Neuron (in vitro differentiated cells): ENCODE results near the gene FEN1.
A peak's percentile ranks its signal among the peaks of the same experiment; 100 is the strongest.

ENCODE experiments used
- H2AFZ ChIP-seq: one replicate; pipeline ENCODE4 v1.6.1; 2013; ENCODE audit warnings: low read depth, mild to moderate bottlenecking, inconsistent platforms, low read length, moderate library complexity
- H3K27me3 ChIP-seq: one replicate; pipeline ENCODE4 v1.6.1; 2013; ENCODE audit warnings: low read length; ENCODE audit not compliant: insufficient read depth
- H3K36me3 ChIP-seq: one replicate; pipeline ENCODE4 v1.6.1; 2013; ENCODE audit warnings: low read length; ENCODE audit not compliant: insufficient read depth
- H3K4me1 ChIP-seq: one replicate; pipeline ENCODE4 v1.6.1; 2013; ENCODE audit warnings: low read length; ENCODE audit not compliant: insufficient read depth
- H3K4me3 ChIP-seq: 2 replicates; pipeline ENCODE4 v1.5.1; 2013; ENCODE audit warnings: mild to moderate bottlenecking, low read length, moderate library complexity
- H3K9me3 ChIP-seq: one replicate; pipeline ENCODE4 v1.6.1; 2013; ENCODE audit warnings: low read length

The FEN1 gene

DNA sequence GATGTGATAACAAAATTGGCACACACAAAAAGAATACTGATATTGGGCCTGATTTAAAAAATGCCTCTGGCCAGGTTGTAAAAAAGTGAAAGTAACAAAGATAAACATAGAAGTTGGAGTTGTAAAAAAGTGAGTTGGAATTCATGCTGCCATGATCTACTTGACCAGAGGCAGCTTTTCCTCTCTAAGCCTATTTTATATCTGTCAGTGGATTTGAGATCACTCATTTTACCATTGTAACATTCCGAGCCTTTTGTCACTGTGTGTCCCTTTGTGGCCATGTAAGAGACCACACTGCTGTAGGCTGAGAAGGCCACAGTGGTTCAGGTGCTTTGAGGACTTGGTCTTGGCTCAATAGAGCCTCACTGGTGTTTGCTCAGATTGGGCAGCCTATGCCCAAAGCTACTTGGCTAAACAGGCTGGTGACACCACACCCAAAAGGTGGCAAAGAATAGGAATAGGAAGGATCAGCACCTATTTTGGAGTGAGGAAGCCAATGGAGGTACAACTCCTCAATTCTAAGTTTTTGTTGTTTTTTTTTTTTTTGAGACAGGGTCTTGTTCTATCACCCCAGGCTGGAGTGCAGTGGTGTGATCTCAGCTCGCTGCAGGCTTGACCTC lies 7.1 kb downstream of the FEN1 start:
- Histone ChIP-seq H3K27me3 (no peaks in the 10 kb centered on the region), H3K36me3 (peaks cover 80% of the 10 kb centered on the region), H3K9me3 (no peaks in the 10 kb centered on the region)

DNA sequence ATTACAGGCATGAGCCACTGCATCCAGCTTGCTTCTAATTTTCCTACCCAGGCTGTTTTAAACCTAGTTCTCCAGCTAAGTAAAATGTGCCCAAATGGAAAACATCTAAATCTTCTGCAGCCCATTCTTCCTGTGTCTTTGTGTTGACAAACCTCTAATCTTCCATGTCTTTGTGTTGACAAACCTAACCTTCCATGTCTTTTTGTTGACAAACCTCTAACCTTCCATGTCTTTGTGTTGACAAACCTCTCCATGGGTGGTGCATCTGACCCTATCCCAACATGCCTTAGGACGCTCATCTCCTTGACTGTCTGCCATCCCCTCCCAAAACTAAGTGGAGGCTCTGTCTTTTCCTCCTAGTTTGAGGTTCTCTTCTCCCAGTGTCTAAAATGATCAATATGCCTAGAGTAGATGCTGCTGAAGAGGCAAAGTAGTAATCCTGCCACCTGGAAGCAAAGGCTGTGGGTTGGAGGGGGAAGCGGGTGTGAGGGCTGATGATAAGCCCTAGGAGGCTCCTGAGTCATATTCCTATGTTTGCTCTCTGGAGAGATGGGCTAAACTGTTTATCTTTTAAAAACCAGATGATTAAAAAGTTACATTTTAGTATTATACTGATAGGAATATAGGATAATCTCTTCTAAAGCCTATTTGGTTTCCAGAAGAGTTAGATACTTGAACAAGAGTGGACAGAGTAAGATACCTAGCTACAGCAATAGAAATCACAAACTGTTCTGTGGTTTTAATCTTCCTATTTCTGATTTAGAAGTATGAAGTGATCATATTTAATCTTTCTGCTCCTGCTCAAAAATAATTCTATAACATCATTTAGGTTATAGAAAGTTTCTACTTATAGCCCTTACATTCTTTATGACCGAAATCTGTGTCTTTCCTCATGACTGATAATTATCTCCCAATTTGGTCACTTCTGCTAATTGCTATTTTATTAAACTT lies 7.9 kb downstream of the FEN1 start:
- Histone ChIP-seq H3K4me1 (no peaks in the 10 kb centered on the region), H2AFZ (no peak overlapping the region), H3K27me3 (no peaks in the 10 kb centered on the region), H3K9me3 (no peaks in the 10 kb centered on the region), H3K4me3 (no peak overlapping the region), H3K36me3 (peaks cover 80% of the 10 kb centered on the region)

More for the DNA sequence above, 7.1 kb downstream of the FEN1 start:
- Histone ChIP-seq H3K4me1 (no peaks in the 10 kb centered on the region), H2AFZ (no peak overlapping the region), H3K4me3 (no peak overlapping the region)

DNA sequence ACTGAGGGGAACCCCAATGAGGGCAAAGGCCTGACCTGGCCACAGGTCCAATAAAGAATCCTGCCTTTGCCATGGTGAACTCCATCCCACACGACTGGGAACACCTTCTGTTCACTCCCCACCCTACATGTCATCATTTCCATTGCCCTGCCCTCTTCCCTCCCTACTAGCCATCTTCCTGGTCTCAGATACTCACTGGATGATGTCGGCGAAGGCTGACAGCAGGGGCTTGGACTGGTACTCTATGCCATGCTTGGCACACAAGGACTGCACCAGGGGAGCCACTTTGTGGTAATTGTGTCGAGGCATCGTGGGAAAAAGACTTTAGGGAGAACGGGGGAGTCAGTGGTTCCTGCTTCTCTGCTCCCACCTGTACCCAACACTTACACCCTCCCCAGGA lies 9.9 kb downstream of the FEN1 start:
- H2AFZ ChIP-seq: no peak overlapping the region
- H3K9me3 ChIP-seq: no peaks in the 10 kb centered on the region
- H3K4me3 ChIP-seq: no peak overlapping the region
- H3K36me3 ChIP-seq: peaks cover 87% of the 10 kb centered on the region
- no peaks in the 10 kb centered on the region for H3K27me3 ChIP-seq
- no peaks in the 10 kb centered on the region for H3K4me1 ChIP-seq

DNA sequence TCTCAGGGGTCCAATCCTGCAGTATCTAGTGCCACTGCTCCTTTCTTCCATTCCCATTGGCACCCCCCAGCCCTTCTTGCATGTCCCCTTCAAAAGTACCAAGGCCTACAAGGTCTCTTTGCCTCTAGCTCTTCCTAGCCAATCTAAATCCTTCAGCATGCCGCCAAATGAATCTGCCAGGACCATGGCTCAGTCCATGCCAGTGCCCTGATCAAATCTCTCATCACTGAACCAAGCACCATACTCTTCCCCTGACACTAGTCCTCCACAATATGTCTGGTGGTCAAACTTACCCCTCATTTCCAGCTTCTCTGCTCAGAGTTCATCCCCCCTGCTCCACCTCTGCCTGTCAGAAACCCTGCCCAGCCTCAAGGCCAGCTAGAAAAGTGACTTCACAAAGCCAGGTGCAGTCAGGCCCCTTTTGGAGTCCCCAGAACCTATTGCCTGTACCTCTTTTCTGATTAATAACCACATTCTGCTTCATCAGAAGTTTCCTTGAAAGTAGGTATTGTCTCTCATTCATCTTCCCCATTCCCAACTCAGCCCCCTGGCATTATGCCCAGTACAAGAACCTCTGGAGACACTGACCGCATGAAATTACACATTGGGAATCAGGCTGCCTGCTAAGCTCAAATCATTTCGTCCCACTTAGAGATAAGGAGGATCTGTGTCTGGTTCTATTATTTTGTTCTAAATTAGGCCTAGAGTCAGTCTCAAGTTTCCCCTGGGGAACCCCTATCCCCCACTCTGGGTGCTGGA lies 11.4 kb downstream of the FEN1 start:
- Histone ChIP-seq H3K4me1 (no peaks in the 10 kb centered on the region), H2AFZ (no peak overlapping the region), H3K36me3 (peaks cover 93% of the 10 kb centered on the region), H3K4me3 (no peak overlapping the region), H3K27me3 (no peaks in the 10 kb centered on the region), H3K9me3 (no peaks in the 10 kb centered on the region)

DNA sequence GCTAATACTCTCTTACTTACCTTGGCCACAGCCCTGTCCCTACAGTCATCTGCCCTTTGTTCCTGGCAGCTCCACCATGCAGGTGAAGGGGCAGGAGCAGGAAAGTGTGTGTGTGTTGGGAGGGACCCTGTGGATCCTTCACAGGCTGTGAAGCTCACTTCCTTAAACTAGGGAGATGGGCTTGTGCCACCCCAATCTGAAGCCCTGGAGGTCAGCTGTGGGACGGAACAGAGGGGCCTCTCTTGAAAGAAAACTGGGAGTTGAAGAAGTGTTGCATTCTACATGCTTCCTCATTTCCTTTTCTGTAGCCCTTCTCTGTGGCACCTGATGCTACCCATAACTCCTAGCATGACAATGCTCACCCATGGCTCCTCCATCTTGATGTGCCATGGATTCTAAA lies 12.4 kb downstream of the FEN1 start:
- H3K9me3 ChIP-seq: no peaks in the 10 kb centered on the region
- H3K4me3 ChIP-seq: no peak overlapping the region
- peaks cover 93% of the 10 kb centered on the region for H3K36me3 ChIP-seq
- H3K27me3 ChIP-seq: no peaks in the 10 kb centered on the region
- no peaks in the 10 kb centered on the region for H3K4me1 ChIP-seq
- no peak overlapping the region for H2AFZ ChIP-seq

DNA sequence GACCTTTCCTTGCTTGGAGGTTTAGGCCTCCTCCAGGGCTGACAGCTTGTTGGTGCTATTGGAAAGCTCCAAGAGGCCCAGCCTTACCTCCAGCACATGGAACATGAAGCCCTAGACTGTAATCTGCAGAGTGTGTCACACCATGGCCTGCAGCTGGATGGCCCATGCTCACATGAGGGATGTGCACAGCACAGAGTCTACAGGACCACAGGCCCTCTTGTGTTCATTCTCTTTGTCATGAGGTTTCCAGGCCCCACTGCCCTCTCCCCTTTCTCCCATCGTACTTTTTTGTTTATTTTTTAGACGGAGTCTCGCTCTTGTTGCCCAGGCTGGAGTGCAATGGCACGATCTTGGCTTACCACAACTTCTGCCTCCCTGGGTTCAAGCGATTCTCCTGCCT lies 14.1 kb downstream of the FEN1 start:
- no peaks in the 10 kb centered on the region for H3K9me3 ChIP-seq
- no peaks in the 10 kb centered on the region for H3K4me1 ChIP-seq
- H2AFZ ChIP-seq: no peak overlapping the region
- no peak overlapping the region for H3K4me3 ChIP-seq
- H3K27me3 ChIP-seq: no peaks in the 10 kb centered on the region
- peaks cover 94% of the 10 kb centered on the region for H3K36me3 ChIP-seq

DNA sequence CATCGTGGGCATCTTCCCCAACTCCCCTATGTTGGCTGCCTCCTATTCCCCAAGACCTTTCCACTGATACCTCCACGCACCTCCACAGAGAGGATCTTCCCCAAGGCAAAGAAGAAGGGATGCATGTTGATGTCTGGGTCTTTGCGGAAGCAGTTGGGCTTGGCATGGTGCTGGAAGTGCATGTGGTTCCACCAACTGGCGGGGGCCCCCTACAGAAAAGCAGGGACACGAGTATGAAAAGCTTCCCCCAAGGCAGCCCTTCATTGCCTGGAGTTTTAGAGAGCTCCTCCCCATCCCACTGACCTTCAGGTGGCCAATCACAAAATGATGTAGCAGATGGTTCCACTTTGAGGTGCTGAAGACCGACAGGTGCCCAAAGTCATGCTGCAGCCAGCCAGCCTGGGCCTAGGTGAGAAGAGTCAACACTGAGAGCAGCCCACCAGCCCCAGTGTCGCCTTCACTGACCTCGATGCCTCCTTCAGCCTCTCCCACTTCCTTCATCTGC lies 18.0 kb downstream of the FEN1 start:
- H3K27me3 ChIP-seq: no peaks in the 10 kb centered on the region
- no peak overlapping the region for H2AFZ ChIP-seq
- H3K9me3 ChIP-seq: no peaks in the 10 kb centered on the region
- no peak overlapping the region for H3K4me3 ChIP-seq
- peaks cover 10% of the 10 kb centered on the region for H3K4me1 ChIP-seq
- peaks cover 77% of the 10 kb centered on the region for H3K36me3 ChIP-seq

DNA sequence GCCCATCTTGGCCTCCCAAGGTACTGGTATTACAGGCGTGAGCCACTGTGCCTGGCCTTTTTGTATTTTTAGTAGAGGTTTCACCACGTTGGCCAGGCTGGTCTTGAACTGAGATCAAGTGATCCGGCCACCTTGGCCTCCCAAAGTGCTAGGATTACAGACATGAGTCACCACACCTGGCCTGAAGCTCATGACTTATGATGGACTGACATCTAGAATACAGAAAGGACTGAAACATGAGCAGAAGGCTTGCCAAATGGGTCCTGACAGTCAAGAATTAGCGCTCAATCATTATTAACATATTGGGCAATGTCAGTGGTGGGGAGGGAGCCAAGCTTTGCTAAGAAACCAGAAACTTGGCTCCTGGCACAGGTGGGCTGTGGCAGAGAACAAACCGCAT lies 19.1 kb downstream of the FEN1 start:
- H3K36me3 ChIP-seq: peaks cover 69% of the 10 kb centered on the region
- peaks cover 10% of the 10 kb centered on the region for H3K4me1 ChIP-seq
- H2AFZ ChIP-seq: no peak overlapping the region

DNA sequence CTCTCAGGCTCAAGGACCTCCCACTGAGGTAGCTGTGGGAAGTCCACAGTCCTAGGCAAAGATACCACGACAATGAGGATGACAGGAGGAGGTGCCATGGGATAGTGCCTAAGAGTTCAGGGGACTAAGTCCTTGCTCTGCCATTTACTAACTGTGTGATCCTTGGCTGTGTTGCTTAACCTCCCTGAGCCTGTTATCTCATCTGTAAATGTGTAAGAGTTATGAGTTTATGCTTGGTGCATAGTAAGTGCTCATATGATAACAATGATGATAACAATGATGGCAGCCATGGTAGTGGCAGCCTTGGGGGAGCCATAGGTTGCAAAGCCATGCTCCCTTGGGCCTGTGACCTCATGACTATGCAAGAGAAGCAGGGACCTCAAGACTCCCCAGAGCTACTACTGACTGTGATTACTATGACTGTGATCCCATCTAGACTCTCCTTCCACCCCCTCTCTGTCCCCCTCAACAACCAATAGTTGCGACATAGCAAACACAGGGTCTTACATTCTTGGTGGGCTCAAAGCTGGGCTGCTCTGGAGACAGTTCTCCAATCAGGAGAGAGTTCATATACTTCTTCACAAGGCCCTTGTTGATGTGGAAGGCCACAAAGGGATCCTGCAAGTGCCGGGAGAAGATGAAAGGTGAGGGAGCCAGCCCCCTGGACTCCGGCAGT lies 20.2 kb downstream of the FEN1 start:
- Histone ChIP-seq H3K4me3 (no peak overlapping the region), H3K4me1 (peaks cover 18% of the 10 kb centered on the region), H3K9me3 (no peaks in the 10 kb centered on the region), H2AFZ (no peak overlapping the region), H3K27me3 (no peaks in the 10 kb centered on the region), H3K36me3 (peaks cover 59% of the 10 kb centered on the region)

More for the DNA sequence above, 19.1 kb downstream of the FEN1 start:
- no peaks in the 10 kb centered on the region for H3K27me3 ChIP-seq
- H3K9me3 ChIP-seq: no peaks in the 10 kb centered on the region
- H3K4me3 ChIP-seq: no peak overlapping the region

DNA sequence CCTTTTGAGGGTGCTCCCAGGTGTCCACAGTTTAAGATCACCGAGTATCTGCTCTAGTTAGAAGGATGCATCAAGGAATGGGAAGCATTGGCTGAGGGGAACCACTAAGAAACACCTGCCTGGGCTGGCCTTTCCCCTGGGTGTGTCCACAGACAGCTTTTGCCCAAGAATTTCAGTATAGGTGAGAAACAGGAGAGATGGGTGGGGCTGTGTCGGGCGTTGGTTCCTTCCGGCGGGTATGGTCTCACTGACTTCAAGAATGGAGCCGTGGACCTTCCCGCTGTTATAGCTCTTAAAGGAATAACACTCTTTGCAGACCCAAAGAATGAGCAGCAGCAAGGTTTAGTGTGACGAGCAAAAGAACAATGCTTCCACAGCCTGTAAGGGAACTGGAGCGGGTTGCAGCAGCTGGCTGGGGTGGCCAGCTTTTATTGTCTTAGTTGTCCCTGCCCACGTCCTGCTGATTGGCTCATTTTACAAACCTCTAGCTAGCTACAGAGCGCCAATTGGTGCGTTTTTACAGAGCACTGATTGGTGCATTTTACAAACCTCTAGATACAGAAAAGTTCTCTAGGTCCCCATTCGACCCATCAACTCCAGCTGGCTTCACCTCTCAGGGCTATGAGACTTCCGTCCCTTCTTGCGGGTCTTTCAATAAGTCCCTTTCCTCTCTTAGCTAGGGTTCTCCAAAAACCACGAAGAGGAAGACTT lies 21.7 kb downstream of the FEN1 start:
- Histone ChIP-seq H3K4me1 (peaks cover 23% of the 10 kb centered on the region), H3K36me3 (peaks cover 45% of the 10 kb centered on the region), H3K27me3 (no peaks in the 10 kb centered on the region)

DNA sequence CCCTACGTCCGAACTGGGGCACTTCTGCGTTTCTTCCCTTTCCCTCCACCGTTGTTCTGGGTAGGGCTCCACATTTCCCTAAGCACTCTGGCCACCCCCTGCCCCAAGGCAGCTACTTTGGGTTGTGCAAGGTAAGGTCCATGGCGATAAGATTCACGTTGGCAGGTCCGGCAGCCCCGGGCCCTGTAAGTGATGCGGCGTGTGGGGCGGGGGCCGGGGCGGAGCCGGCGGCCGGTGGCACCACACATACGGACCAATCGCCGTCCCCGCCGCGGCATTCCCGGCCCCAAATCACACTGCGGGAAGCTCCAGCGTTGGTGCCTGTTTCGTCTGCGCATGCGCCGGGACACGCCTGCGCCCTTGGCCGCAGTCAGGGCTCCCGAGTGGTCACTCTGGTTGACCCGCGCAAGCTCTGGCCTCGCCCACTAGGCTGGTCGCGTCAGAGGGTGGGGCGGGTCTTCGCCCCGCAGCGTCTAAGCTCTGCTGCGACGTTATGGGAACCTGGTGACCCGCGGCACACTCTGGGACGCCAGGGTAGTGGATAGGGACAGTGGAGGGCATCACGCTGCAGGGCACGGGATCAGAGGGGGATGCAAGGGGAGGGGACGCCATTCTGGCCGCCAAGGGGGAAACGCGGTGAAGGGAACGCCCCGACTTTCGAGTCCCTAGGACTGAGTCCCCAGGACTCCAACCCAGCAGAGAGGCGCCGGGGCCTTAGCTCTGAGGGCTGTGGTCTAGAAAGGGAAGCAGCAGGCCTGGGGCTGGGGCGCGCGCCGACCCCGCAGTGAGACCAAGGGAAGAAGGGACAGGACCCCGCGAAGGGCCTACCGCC lies 22.5 kb downstream of the FEN1 start:
- no peaks in the 10 kb centered on the region for H3K27me3 ChIP-seq
- no peaks in the 10 kb centered on the region for H3K9me3 ChIP-seq
- peaks cover 38% of the 10 kb centered on the region for H3K36me3 ChIP-seq
- H2AFZ ChIP-seq: no peak overlapping the region
- H3K4me1 ChIP-seq: peaks cover 23% of the 10 kb centered on the region
- H3K4me3 ChIP-seq: peak overlapping the region; percentile 93

More for the DNA sequence above, 21.7 kb downstream of the FEN1 start:
- Histone ChIP-seq H3K9me3 (no peaks in the 10 kb centered on the region), H2AFZ (no peak overlapping the region), H3K4me3 (peak overlapping the region; percentile 48)
